GM12873 (cell line): ENCODE data around the gene TTLL6.

Experiments
- TF ChIP-seq, protein P1 (sequence below): IDR thresholded peaks from 2 replicates; pipeline ENCODE4 v1.5.1; 2012; ENCODE audit warnings: low read depth, mild to moderate bottlenecking, moderate library complexity, low read length, control low read depth; ENCODE audit not compliant: insufficient read depth; ENCODE audit errors: missing control alignments

Gene TTLL6

DNA sequence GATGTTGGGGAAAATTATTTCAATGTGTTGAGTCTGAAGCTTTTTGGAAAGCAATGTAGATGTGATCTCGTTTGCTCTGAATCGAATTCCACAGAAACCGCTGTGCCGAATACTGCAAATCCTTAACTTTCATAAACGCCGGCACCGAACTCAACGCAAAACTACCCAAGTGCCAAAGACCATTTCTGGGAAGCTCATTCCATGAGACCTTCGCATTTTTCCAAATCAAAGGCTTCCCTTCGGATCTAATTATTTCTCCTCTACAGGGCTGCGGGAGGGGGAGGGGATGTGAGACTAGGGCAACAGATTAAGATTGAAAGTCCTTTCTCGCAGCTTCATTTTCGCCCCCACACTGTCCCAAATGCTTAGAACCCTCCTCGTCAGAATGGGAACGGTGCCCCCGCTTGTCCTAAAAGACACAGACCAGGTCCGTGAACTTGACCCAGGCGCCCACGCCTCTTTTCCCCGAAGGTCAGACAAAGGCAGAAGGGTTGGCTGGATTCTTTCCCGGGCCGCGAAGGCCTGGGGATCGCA is 98.7 kb downstream of the TTLL6 start:
- TF ChIP-seq, protein P1, sequence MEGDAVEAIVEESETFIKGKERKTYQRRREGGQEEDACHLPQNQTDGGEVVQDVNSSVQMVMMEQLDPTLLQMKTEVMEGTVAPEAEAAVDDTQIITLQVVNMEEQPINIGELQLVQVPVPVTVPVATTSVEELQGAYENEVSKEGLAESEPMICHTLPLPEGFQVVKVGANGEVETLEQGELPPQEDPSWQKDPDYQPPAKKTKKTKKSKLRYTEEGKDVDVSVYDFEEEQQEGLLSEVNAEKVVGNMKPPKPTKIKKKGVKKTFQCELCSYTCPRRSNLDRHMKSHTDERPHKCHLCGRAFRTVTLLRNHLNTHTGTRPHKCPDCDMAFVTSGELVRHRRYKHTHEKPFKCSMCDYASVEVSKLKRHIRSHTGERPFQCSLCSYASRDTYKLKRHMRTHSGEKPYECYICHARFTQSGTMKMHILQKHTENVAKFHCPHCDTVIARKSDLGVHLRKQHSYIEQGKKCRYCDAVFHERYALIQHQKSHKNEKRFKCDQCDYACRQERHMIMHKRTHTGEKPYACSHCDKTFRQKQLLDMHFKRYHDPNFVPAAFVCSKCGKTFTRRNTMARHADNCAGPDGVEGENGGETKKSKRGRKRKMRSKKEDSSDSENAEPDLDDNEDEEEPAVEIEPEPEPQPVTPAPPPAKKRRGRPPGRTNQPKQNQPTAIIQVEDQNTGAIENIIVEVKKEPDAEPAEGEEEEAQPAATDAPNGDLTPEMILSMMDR = no peak

DNA sequence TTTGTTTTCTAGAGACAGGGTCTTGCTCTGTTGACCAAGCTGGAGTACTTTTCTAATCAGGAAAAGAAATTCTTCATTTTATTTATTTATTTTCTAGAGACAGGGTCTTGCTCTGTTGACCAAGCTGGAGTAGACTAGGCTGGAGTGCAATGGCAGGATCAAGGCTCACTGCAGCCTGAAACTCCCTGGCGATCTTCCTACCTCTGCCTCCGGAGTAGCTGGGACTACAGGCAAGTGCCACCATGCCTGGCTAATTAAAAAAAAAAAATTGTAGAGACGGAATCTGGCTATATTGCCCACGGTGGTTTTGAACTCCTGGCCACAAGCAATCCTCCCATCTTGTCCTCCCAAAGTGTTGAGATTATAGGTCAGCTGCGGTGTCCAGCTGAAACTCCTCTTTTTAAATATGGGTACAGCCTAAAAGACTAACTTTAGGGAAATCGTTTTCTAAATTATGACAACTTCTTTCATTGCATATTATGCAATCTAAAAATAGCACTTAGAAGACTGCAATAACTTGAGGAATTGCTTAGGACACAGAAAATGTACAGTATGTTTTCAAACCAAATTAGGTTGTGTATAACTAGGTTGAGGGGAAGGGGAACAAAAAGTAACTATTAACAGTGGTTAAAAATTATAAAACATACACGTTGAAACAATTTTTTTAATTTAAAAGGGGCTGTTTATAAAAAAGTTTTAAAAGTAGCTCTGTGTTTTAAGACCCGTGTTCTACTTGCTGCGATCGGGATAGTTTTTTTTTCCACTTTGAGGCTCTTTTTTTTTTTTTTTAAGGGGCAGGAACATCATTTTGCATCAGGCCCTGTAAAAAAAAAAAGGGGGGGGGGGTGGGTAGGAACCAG is 99.4 kb downstream of the TTLL6 start:
- TF ChIP-seq, protein P1 = no peak

DNA sequence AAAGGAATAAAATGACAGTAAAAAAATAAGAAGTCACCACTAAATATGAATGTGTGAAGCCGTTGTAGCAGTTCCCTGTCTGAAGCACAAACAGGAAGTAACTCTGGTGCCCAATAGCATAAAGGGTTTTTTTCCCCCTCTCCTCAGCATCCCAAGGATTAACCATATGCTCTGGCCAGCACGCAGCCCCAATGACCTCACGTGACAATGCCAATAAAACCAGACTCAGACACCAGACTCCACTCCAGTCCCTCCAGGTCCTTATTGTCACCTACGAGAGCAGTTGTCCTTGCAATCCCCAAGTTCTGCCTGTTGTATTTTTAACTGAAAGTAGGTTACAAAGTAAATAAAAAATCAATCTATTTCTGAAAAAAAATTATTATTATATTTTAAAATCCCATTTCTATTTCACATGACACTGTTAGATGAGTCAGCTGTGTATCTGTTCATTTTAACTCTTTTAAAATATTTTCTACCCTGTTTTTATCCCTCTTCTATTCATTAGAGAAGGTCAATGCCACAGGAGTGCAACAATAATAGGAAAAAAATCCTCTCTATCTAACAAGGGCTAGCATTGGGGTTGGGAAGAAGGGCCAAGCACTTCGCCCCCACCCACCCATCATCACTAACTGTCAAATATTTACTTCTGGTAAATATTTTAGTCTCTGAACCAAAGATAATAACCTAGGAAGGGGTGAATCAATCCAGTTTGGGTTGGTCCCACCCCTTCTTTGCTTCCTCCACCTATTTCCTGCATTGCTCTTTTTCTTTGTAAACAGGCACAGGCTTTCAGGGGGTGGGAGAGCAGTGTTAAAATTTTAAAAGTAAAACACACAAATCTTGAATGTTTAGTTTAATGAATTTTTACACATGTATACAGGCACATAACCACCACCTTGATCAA is 101.3 kb downstream of the TTLL6 start:
- TF ChIP-seq, protein P1 = no peak
